ENCODE measurements around the gene ECM1. TPM values are rescaled to one million over a fixed set of nuclear protein-coding genes. Genes with fewer than 3 reads are reported as not detected.
A peak's percentile ranks its signal among the peaks of the same experiment; 100 is the strongest.

Gene ECM1
- total RNA-seq (0.71 TPM), polyA plus RNA-seq (4.6 TPM)
- long read RNA-seq, donor 1: 0 reads
- long read RNA-seq, donor 2: 0 reads
- long read RNA-seq, donor 3: 0 reads
- long read RNA-seq, donor 4: 0 reads
- long read RNA-seq, donor 5: 0 reads
- long read RNA-seq, donor 6: 0 reads
- long read RNA-seq, donor 7, partial matches to known transcripts: 0 of 1 reads
- long read RNA-seq, donor 7, other reads (novel, unspliced or antisense): 0 of 1 reads
- long read RNA-seq, donor 8: 0 reads
- long read RNA-seq, donor 9: 0 reads
- long read RNA-seq, donor 10: 0 reads

- Histone ChIP-seq H3K36me3 (ENCODE audit: control insufficient read depth in 2 of 2, insufficient read depth in 2 of 2, low read length in 1 of 2) (peaks cover 29 to 40% of the 10 kb centered on the region in 2 donors), H3K27me3 (ENCODE audit: control insufficient read depth in 2 of 2, insufficient read depth in 1 of 2, low read length in 1 of 2) (no peaks in the 10 kb centered on the region), H3K4me3 (ENCODE audit: low read length in 2 of 2) (no peak within 1 kb of the TSS), H3K4me1 (ENCODE audit: control insufficient read depth in 2 of 2, insufficient read depth in 2 of 2, low read length in 2 of 2) (peaks cover 0 to 4% of the 10 kb centered on the region in 2 donors), H3K9me3 (ENCODE audit: control insufficient read depth in 2 of 2, insufficient read depth in 1 of 2, low read length in 1 of 2) (no peaks in the 10 kb centered on the region), H3K27ac (ENCODE audit: low read depth in 1 of 2, low read length in 1 of 2) (no peak within 1 kb of the TSS)
- no peak for DNase-seq (ENCODE audit: low read depth in 6 of 9, low spot score in 9 of 9)
- WGBS: 87% methylated on average over 7 of the region's 7 CpGs
Measured at GRCh38 chr1:150507912-150508864, at the start of gene ECM1. ECM1 (plus strand) TSS chr1:150508109; CDS start chr1:150508210, 101 bp downstream.

GRCh38 chr1:150464422-150464826, 43.5 kb upstream of the ECM1 start:
- Histone ChIP-seq H3K9me3 (ENCODE audit: control insufficient read depth in 2 of 2, insufficient read depth in 1 of 2, low read length in 1 of 2) (no peaks in the 10 kb centered on the region), H3K4me3 (ENCODE audit: low read length in 2 of 2) (no peak overlapping the region), H3K27me3 (ENCODE audit: control insufficient read depth in 2 of 2, insufficient read depth in 1 of 2, low read length in 1 of 2) (no peaks in the 10 kb centered on the region), H3K4me1 (ENCODE audit: control insufficient read depth in 2 of 2, insufficient read depth in 2 of 2, low read length in 2 of 2) (peaks cover 0 to 2% of the 10 kb centered on the region in 2 donors), H3K27ac (ENCODE audit: low read depth in 1 of 2, low read length in 1 of 2) (no peak overlapping the region), H3K36me3 (ENCODE audit: control insufficient read depth in 2 of 2, insufficient read depth in 2 of 2, low read length in 1 of 2) (peaks cover 21 to 58% of the 10 kb centered on the region in 2 donors)
- peak; percentile 33 to 83 (median 61) for DNase-seq (ENCODE audit: low read depth in 6 of 9, low spot score in 9 of 9)
- WGBS: 58% methylated on average over 4 of the region's 4 CpGs

- Histone ChIP-seq H3K27ac (ENCODE audit: low read depth in 1 of 2, low read length in 1 of 2) (no peak overlapping the region), H3K9me3 (ENCODE audit: control insufficient read depth in 2 of 2, insufficient read depth in 1 of 2, low read length in 1 of 2) (no peaks in the 10 kb centered on the region), H3K4me1 (ENCODE audit: control insufficient read depth in 2 of 2, insufficient read depth in 2 of 2, low read length in 2 of 2) (peaks cover 0 to 2% of the 10 kb centered on the region in 2 donors), H3K27me3 (ENCODE audit: control insufficient read depth in 2 of 2, insufficient read depth in 1 of 2, low read length in 1 of 2) (no peaks in the 10 kb centered on the region), H3K36me3 (ENCODE audit: control insufficient read depth in 2 of 2, insufficient read depth in 2 of 2, low read length in 1 of 2) (peaks cover 31 to 67% of the 10 kb centered on the region in 2 donors), H3K4me3 (ENCODE audit: low read length in 2 of 2) (no peak overlapping the region)
- DNase-seq (ENCODE audit: low read depth in 6 of 9, low spot score in 9 of 9): no peak
Measured at GRCh38 chr1:150466964-150467363, 40.9 kb upstream of the ECM1 start.

DNA sequence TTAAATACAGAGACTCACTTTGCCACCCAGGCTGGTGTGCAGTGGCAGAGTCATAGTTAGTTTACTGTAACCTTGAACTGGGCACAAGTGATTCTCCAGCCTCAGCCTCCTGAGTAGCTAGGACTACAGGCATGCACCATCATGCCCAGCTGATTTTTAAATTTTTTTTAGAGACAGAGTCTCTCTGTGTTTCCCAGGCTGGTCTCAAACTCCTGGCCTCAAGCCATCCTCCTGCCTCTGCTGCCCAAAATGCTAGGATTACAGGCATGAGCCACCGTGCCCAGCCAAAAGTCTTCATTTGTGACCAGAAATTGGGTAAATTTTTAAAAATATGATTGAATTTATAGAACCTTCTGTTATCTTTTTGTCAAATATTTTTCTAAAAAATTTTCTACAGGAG, 38.6 kb upstream of the ECM1 start:
- WGBS: 91% methylated on average over 1 of the region's 1 CpG
- H3K36me3 ChIP-seq (ENCODE audit: control insufficient read depth in 2 of 2, insufficient read depth in 2 of 2, low read length in 1 of 2): peaks cover 43 to 70% of the 10 kb centered on the region in 2 donors
- H3K4me1 ChIP-seq (ENCODE audit: control insufficient read depth in 2 of 2, insufficient read depth in 2 of 2, low read length in 2 of 2): peaks cover 0 to 2% of the 10 kb centered on the region in 2 donors
- H3K27ac ChIP-seq (ENCODE audit: low read depth in 1 of 2, low read length in 1 of 2): no peak overlapping the region
- H3K4me3 ChIP-seq (ENCODE audit: low read length in 2 of 2): no peak overlapping the region
- H3K27me3 ChIP-seq (ENCODE audit: control insufficient read depth in 2 of 2, insufficient read depth in 1 of 2, low read length in 1 of 2): no peaks in the 10 kb centered on the region
- DNase-seq (ENCODE audit: low read depth in 6 of 9, low spot score in 9 of 9): no peak
- H3K9me3 ChIP-seq (ENCODE audit: control insufficient read depth in 2 of 2, insufficient read depth in 1 of 2, low read length in 1 of 2): no peaks in the 10 kb centered on the region

- Histone ChIP-seq H3K4me3 (ENCODE audit: low read length in 2 of 2) (no peak overlapping the region), H3K27ac (ENCODE audit: low read depth in 1 of 2, low read length in 1 of 2) (no peak overlapping the region), H3K27me3 (ENCODE audit: control insufficient read depth in 2 of 2, insufficient read depth in 1 of 2, low read length in 1 of 2) (no peaks in the 10 kb centered on the region), H3K9me3 (ENCODE audit: control insufficient read depth in 2 of 2, insufficient read depth in 1 of 2, low read length in 1 of 2) (no peaks in the 10 kb centered on the region), H3K36me3 (ENCODE audit: control insufficient read depth in 2 of 2, insufficient read depth in 2 of 2, low read length in 1 of 2) (peaks cover 33 to 52% of the 10 kb centered on the region in 2 donors), H3K4me1 (ENCODE audit: control insufficient read depth in 2 of 2, insufficient read depth in 2 of 2, low read length in 2 of 2) (no peaks in the 10 kb centered on the region)
- no peak for DNase-seq (ENCODE audit: low read depth in 6 of 9, low spot score in 9 of 9)
- WGBS: 97% methylated on average over 10 of the region's 10 CpGs
Measured at GRCh38 chr1:150472601-150473200, 35.2 kb upstream of the ECM1 start.

DNA sequence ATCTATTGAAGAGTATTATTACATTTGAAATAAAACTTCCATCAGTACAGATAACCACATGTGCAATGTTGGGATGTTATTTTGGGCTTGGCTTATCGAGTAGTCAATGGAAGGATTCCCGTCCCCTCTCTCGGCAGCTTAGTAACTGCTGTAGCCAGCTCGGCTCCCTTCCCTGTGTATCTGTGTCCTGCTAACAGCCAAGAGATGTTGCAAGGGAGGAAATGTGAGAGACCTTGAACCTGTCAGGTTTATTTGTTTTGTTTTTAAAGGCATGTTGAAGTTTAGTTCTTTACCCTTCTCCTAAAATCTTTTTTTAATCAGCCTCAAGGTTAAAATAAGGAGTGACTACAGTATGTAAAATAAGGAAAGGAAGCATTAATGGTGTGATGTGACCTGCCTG, 34.2 kb upstream of the ECM1 start:
- no peaks in the 10 kb centered on the region for H3K4me1 ChIP-seq (ENCODE audit: control insufficient read depth in 2 of 2, insufficient read depth in 2 of 2, low read length in 2 of 2)
- H3K36me3 ChIP-seq (ENCODE audit: control insufficient read depth in 2 of 2, insufficient read depth in 2 of 2, low read length in 1 of 2): peaks cover 31 to 48% of the 10 kb centered on the region in 2 donors
- WGBS: 94% methylated on average over 4 of the region's 4 CpGs

DNA sequence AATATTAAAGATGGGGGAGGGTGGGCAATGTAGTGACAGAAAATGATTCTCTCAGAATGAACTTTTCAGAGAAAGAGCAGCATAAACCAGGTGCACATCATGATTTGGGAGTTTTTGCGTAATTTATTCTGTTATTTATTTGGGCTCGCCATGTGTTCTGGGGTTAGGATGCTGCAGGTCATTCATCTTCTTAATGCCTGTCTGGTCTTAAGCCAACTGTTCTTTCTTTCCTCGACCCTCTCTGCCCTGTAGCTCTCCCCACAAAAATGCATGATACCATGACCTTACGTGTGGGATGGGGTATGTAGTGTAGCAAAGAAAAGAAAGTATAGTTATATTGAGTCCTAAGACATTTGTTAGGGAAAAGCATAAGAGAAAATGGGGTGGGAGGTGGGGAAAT, 33.0 kb upstream of the ECM1 start:
- no peaks in the 10 kb centered on the region for H3K9me3 ChIP-seq (ENCODE audit: control insufficient read depth in 2 of 2, insufficient read depth in 1 of 2, low read length in 1 of 2)
- H3K4me3 ChIP-seq (ENCODE audit: low read length in 2 of 2): no peak overlapping the region
- DNase-seq (ENCODE audit: low read depth in 6 of 9, low spot score in 9 of 9): no peak
- H3K36me3 ChIP-seq (ENCODE audit: control insufficient read depth in 2 of 2, insufficient read depth in 2 of 2, low read length in 1 of 2): peaks cover 31 to 45% of the 10 kb centered on the region in 2 donors
- 81% methylated on average over 4 of the region's 4 CpGs for WGBS
- no peak overlapping the region for H3K27ac ChIP-seq (ENCODE audit: low read depth in 1 of 2, low read length in 1 of 2)
- H3K27me3 ChIP-seq (ENCODE audit: control insufficient read depth in 2 of 2, insufficient read depth in 1 of 2, low read length in 1 of 2): no peaks in the 10 kb centered on the region
- H3K4me1 ChIP-seq (ENCODE audit: control insufficient read depth in 2 of 2, insufficient read depth in 2 of 2, low read length in 2 of 2): no peaks in the 10 kb centered on the region

More for the DNA sequence above, 34.2 kb upstream of the ECM1 start:
- DNase-seq (ENCODE audit: low read depth in 6 of 9, low spot score in 9 of 9): no peak
- Histone ChIP-seq H3K27ac (ENCODE audit: low read depth in 1 of 2, low read length in 1 of 2) (no peak overlapping the region), H3K27me3 (ENCODE audit: control insufficient read depth in 2 of 2, insufficient read depth in 1 of 2, low read length in 1 of 2) (no peaks in the 10 kb centered on the region), H3K9me3 (ENCODE audit: control insufficient read depth in 2 of 2, insufficient read depth in 1 of 2, low read length in 1 of 2) (no peaks in the 10 kb centered on the region), H3K4me3 (ENCODE audit: low read length in 2 of 2) (no peak overlapping the region)

DNA sequence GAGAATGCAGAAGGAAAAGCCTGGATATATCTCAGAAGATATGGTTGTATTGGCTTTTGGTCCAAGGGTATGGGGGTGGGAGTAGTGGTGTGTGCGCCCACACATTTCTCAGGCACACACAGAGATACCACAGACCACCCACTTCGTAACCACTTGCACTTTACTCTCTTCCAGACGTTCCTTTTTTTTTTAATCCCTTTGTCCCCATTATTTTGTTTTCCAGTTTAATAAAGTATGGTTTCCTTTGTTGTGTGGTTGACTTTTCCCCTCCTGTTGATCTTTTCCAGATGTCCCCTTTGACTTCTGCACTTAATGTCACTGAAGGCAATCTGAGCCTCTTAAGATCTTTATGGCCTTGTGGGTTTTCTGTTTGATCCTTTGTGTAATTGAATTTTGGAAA, 31.2 kb upstream of the ECM1 start:
- Histone ChIP-seq H3K27me3 (ENCODE audit: control insufficient read depth in 2 of 2, insufficient read depth in 1 of 2, low read length in 1 of 2) (no peaks in the 10 kb centered on the region), H3K9me3 (ENCODE audit: control insufficient read depth in 2 of 2, insufficient read depth in 1 of 2, low read length in 1 of 2) (no peaks in the 10 kb centered on the region), H3K4me1 (ENCODE audit: control insufficient read depth in 2 of 2, insufficient read depth in 2 of 2, low read length in 2 of 2) (no peaks in the 10 kb centered on the region), H3K4me3 (ENCODE audit: low read length in 2 of 2) (no peak overlapping the region), H3K36me3 (ENCODE audit: control insufficient read depth in 2 of 2, insufficient read depth in 2 of 2, low read length in 1 of 2) (peaks cover 14 to 26% of the 10 kb centered on the region in 2 donors), H3K27ac (ENCODE audit: low read depth in 1 of 2, low read length in 1 of 2) (no peak overlapping the region)
- 90% methylated on average over 3 of the region's 3 CpGs for WGBS
- no peak for DNase-seq (ENCODE audit: low read depth in 6 of 9, low spot score in 9 of 9)

DNA sequence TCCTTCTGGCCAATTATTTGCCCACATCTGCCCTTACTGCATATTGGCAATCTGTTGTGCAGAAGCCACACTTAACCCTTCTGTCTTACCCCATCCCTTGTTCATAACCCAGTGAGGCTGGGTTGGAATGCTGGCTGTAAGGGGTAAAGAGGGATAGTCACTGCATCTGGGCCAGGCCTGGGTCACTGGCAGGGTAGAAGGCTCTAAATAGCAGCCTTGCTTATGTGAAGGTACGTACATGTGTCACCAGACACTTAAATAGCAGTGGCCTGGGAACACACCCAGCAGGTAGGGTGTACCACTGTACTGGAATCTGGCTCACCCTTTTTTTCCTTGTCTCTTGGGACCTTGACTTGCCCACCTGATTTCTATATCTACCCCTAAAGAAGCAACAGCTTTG, 30.6 kb upstream of the ECM1 start:
- WGBS: 95% methylated on average over 1 of the region's 1 CpG
- DNase-seq (ENCODE audit: low read depth in 6 of 9, low spot score in 9 of 9): no peak
- Histone ChIP-seq H3K9me3 (ENCODE audit: control insufficient read depth in 2 of 2, insufficient read depth in 1 of 2, low read length in 1 of 2) (no peaks in the 10 kb centered on the region), H3K27ac (ENCODE audit: low read depth in 1 of 2, low read length in 1 of 2) (no peak overlapping the region), H3K4me1 (ENCODE audit: control insufficient read depth in 2 of 2, insufficient read depth in 2 of 2, low read length in 2 of 2) (no peaks in the 10 kb centered on the region), H3K36me3 (ENCODE audit: control insufficient read depth in 2 of 2, insufficient read depth in 2 of 2, low read length in 1 of 2) (peaks cover 9 to 20% of the 10 kb centered on the region in 2 donors), H3K4me3 (ENCODE audit: low read length in 2 of 2) (no peak overlapping the region), H3K27me3 (ENCODE audit: control insufficient read depth in 2 of 2, insufficient read depth in 1 of 2, low read length in 1 of 2) (no peaks in the 10 kb centered on the region)

All from thymus (tissue), 14 donors.